Panc1 (cell line): ENCODE data around the gene SPRED2. TPM values are rescaled to one million over a fixed set of nuclear protein-coding genes. Genes with fewer than 3 reads are reported as not detected.

ENCODE experiments used
- ATAC-seq: fragments of 200-7000 bp; cut with Tn5 transposase; 2 replicates; pipeline ENCODE4 v1.9.1; 2020; ENCODE audit warnings: mild to moderate bottlenecking, moderate library complexity
- BruUV-seq: library from RNA; stranded (reverse); fragments of 400-500 nt; replicated peaks from 2 replicates; lab custom pipeline; 2021; lab: Mats Ljungman, UMichigan
- CTCF ChIA-PET: fragments of 300-600 bp; sonication (Branson Sonifier 250); formaldehyde crosslinking; loops from one replicate; lab custom pipeline; 2022; ENCODE audit warnings: antibody characterized with exemption; lab: Charles Lee
- POLR2A ChIA-PET: fragments of 300-600 bp; sonication (Branson Sonifier 250); formaldehyde crosslinking; loops from one replicate; lab custom pipeline; 2022; ENCODE audit warnings: antibody characterized with exemption; lab: Charles Lee
- DNase-seq: peaks from one replicate; pipeline ENCODE4 v3.0.0-alpha.2; 2010; ENCODE audit warnings: low read depth, low spot score
- H3K27ac ChIP-seq: 2 replicates; pipeline ENCODE4 v1.5.1; 2011; ENCODE audit warnings: mild to moderate bottlenecking, low read length, inconsistent platforms
- H3K27me3 ChIP-seq: fragments of 200-500 bp; sonication (Bioruptor generic); 2 replicates; pipeline ENCODE4 v1.6.0; 2014; ENCODE audit warnings: low read length, inconsistent platforms; ENCODE audit not compliant: control insufficient read depth, insufficient read depth
- H3K36me3 ChIP-seq: fragments of 200-500 bp; sonication (Bioruptor generic); 2 replicates; pipeline ENCODE4 v1.5.1; 2014; ENCODE audit warnings: inconsistent platforms, mild to moderate bottlenecking, low read length, moderate library complexity; ENCODE audit not compliant: control insufficient read depth, insufficient read depth
- H3K4me1 ChIP-seq: 2 replicates; pipeline ENCODE4 v1.5.1; 2011; ENCODE audit warnings: inconsistent platforms, mild to moderate bottlenecking, low read length, moderate library complexity; ENCODE audit not compliant: control insufficient read depth, insufficient read depth
- H3K4me3 ChIP-seq, 2 experiments: 2 replicates each; pipeline ENCODE4 v1.5.1; 2011 to 2012; ENCODE audit warnings: low read depth in 2 of 2, low read length in 2 of 2, mild to moderate bottlenecking in 2 of 2, inconsistent platforms in 1 of 2, moderate library complexity in 1 of 2
- H3K9me3 ChIP-seq: fragments of 200-500 bp; sonication (Bioruptor generic); 2 replicates; pipeline ENCODE4 v1.5.1; 2014; ENCODE audit warnings: low read depth, mild to moderate bottlenecking, inconsistent platforms, low read length, moderate library complexity; ENCODE audit not compliant: control insufficient read depth, insufficient read depth
- CTCF ChIP-seq: fragments of 450-650 bp; IDR thresholded peaks from 2 replicates; pipeline ENCODE4 v1.5.1; 2017; ENCODE audit warnings: mild to moderate bottlenecking
- POLR2AphosphoS5 ChIP-seq: IDR thresholded peaks from 2 replicates; pipeline ENCODE4 v1.6.1; 2012; ENCODE audit warnings: mild to moderate bottlenecking, low read depth, low read length, moderate library complexity
- REST ChIP-seq, 2 experiments: IDR thresholded peaks; 2 replicates each; pipeline ENCODE4 v1.6.1; 2011 to 2012; ENCODE audit warnings: low read depth in 2 of 2, control low read depth in 1 of 2, low read length in 1 of 2, mild to moderate bottlenecking in 1 of 2, moderate library complexity in 1 of 2; ENCODE audit not compliant: insufficient read depth in 1 of 2
- SIN3A ChIP-seq: IDR thresholded peaks from 2 replicates; pipeline ENCODE4 v1.6.1; 2012; ENCODE audit warnings: low read depth, mild to moderate bottlenecking, low read length, moderate library complexity, borderline replicate concordance; ENCODE audit not compliant: insufficient read depth
- TCF7L2 ChIP-seq: IDR thresholded peaks from 2 replicates; pipeline ENCODE4 v1.6.1; 2011; ENCODE audit warnings: mild to moderate bottlenecking, low read depth, low read length, inconsistent platforms
- in situ Hi-C: cut with HindIII; loops from 2 replicates; pipeline ENCODE4 v1.10.0; 2016; ENCODE audit warnings: low sequenced_read_pairs, low pct_unique_long_range_greater_than_20kb
- intact Hi-C: fragments of 100-400 bp; cut with micrococcal nuclease; formaldehyde crosslinking; loops from one replicate; pipeline ENCODE4 v1.10.0; 2022; ENCODE audit not compliant: unreplicated experiment
- total RNA-seq: library from RNA; stranded (reverse); gene quantifications from one replicate; pipeline ENCODE4 v1.2.1, GENCODE V29; 2021; ENCODE audit not compliant: unreplicated experiment

SPRED2 gene
- total RNA-seq, 1 experiment from 2014 or later: 60.1 TPM

GRCh38 chr2:65427532-65427931 lies 4.9 kb downstream of the SPRED2 start:
- Histone ChIP-seq H3K4me3 (no peak overlapping the region), H3K4me1 (peaks cover 49% of the 10 kb centered on the region), H3K27ac (no peak overlapping the region), H3K9me3 (no peaks in the 10 kb centered on the region), H3K36me3 (peaks cover 2% of the 10 kb centered on the region; the same call in 1 of the 2 replicates), H3K27me3 (no peaks in the 10 kb centered on the region)
- CTCF ChIA-PET: no interaction called here
- in situ Hi-C loops (no loop called here), intact Hi-C loops (no loop called here)
- no peak for ATAC-seq
- DNase-seq: no peak
- POLR2A ChIA-PET: interaction anchor here (0.5 kb wide), 1 partner anchor 49 kb away, joined by 4 read pairs; no protein-coding TSS in a partner anchor
- BruUV-seq: no TSS peak
- TF ChIP-seq CTCF (no peak), SIN3A (no peak), POLR2AphosphoS5 (no peak), TCF7L2 (no peak), REST (IDR thresholded peaks at IDR 0.05; ENCODE audit: insufficient read depth in 1 of 2, low read depth in 2 of 2, low read length in 1 of 2) (no peak)

GRCh38 chr2:65425276-65425675 lies 7.1 kb downstream of the SPRED2 start:
- BruUV-seq: no TSS peak
- no peaks in the 10 kb centered on the region for H3K36me3 ChIP-seq
- H3K4me3 ChIP-seq: no peak overlapping the region
- TF ChIP-seq TCF7L2 (no peak), SIN3A (no peak), REST (IDR thresholded peaks at IDR 0.05; ENCODE audit: insufficient read depth in 1 of 2, low read depth in 2 of 2, low read length in 1 of 2) (no peak), POLR2AphosphoS5 (no peak), CTCF (no peak)
- intact Hi-C loops (no loop called here), in situ Hi-C loops (no loop called here)
- no peaks in the 10 kb centered on the region for H3K27me3 ChIP-seq
- no peaks in the 10 kb centered on the region for H3K9me3 ChIP-seq
- POLR2A ChIA-PET: no interaction called here
- H3K27ac ChIP-seq: no peak overlapping the region
- peaks cover 72% of the 10 kb centered on the region for H3K4me1 ChIP-seq
- ATAC-seq (no peak), DNase-seq (no peak)
- CTCF ChIA-PET: no interaction called here
